Ovary (tissue), 3 donors: Measurements from ENCODE around the gene TRIM28.

Experiments
- POLR2A ChIP-seq: fragments of 450-650 bp; IDR thresholded peaks from one replicate; pipeline ENCODE4 v1.6.1; 2017; ENCODE audit warnings: antibody characterized with exemption, mild to moderate bottlenecking, moderate library complexity
- TF ChIP-seq, protein P1 (sequence below), 3 donors: fragments of 450-650 bp in 2 of 3; fragments of 200-600 bp in 1 of 3; IDR thresholded peaks; one replicate each; pipeline versions ENCODE4 v1.5.1 to v1.8.0; 2016 to 2022; ENCODE audit warnings: antibody characterized with exemption in 3 of 3, mild to moderate bottlenecking in 1 of 3
- donor health status: DM: no; HTN: no; CAD: no.

DNA sequence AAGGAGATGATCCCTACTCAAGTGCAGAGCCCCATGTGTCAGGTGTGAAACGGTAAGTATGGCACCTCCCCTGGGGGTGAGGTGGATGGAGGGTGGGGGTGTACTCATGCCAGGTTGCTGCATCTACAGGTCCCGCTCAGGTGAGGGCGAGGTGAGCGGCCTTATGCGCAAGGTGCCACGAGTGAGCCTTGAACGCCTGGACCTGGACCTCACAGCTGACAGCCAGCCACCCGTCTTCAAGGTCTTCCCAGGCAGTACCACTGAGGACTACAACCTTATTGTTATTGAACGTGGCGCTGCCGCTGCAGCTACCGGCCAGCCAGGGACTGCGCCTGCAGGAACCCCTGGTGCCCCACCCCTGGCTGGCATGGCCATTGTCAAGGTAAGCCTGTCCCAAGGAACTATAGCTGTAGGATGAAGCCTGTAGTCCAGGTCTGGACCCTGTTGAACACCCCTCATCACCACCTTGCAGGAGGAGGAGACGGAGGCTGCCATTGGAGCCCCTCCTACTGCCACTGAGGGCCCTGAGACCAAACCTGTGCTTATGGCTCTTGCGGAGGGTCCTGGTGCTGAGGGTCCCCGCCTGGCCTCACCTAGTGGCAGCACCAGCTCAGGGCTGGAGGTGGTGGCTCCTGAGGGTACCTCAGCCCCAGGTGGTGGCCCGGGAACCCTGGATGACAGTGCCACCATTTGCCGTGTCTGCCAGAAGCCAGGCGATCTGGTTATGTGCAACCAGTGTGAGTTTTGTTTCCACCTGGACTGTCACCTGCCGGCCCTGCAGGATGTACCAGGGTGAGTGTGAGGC is 5.2 kb downstream of the TRIM28 start:
- TF ChIP-seq, protein P1, sequence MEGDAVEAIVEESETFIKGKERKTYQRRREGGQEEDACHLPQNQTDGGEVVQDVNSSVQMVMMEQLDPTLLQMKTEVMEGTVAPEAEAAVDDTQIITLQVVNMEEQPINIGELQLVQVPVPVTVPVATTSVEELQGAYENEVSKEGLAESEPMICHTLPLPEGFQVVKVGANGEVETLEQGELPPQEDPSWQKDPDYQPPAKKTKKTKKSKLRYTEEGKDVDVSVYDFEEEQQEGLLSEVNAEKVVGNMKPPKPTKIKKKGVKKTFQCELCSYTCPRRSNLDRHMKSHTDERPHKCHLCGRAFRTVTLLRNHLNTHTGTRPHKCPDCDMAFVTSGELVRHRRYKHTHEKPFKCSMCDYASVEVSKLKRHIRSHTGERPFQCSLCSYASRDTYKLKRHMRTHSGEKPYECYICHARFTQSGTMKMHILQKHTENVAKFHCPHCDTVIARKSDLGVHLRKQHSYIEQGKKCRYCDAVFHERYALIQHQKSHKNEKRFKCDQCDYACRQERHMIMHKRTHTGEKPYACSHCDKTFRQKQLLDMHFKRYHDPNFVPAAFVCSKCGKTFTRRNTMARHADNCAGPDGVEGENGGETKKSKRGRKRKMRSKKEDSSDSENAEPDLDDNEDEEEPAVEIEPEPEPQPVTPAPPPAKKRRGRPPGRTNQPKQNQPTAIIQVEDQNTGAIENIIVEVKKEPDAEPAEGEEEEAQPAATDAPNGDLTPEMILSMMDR (IDR thresholded peaks at IDR 0.05): no peak
- TF ChIP-seq POLR2A: no peak
